ENCODE measurements around the gene SMIM5.

GRCh38 chr17:75665981-75666380 is 32.7 kb downstream of the SMIM5 start:
- no peak for TF ChIP-seq POLR2A (IDR thresholded peaks at IDR 0.05)
- no peak for TF ChIP-seq CTCF (IDR thresholded peaks at IDR 0.05 in 4 of 5, conservative IDR thresholded peaks at IDR 0.05 in 1 of 5)

All from gastrocnemius medialis (tissue), 4 donors.